T-helper 17 cell (primary cell): ENCODE results near the gene CLBA1. TPM values are rescaled to one million over a fixed set of nuclear protein-coding genes. Genes with fewer than 3 reads are reported as not detected.

Source experiments
- ATAC-seq: fragments of 150-1000 bp; cut with Tn5 transposase; 2 replicates; pipeline ENCODE4 v1.10.0; 2021; ENCODE audit warnings: mild to moderate bottlenecking, moderate library complexity
- DNase-seq, 3 donors: peaks; one replicate each; pipeline versions ENCODE4 v3.0.0 to v3.0.0-alpha.2; 2020 to 2021
- H3K9me3 ChIP-seq: one replicate; pipeline ENCODE4 v1.7.0; 2013; ENCODE audit warnings: low read length, mild to moderate bottlenecking; ENCODE audit not compliant: control insufficient read depth, poor library complexity, severe bottlenecking
- H3K27ac Mint-ChIP-seq: one replicate; pipeline ENCODE4 v1.8.0; 2022; ENCODE audit warnings: mild to moderate bottlenecking, moderate library complexity, mixed read lengths
- H3K27me3 Mint-ChIP-seq: one replicate; pipeline ENCODE4 v1.8.0; 2022; ENCODE audit warnings: mixed read lengths
- H3K36me3 Mint-ChIP-seq: one replicate; pipeline ENCODE4 v1.8.0; 2022; ENCODE audit warnings: low read depth, mixed read lengths
- H3K4me1 Mint-ChIP-seq: one replicate; pipeline ENCODE4 v1.8.0; 2022; ENCODE audit warnings: mild to moderate bottlenecking, mixed read lengths
- H3K4me3 Mint-ChIP-seq: one replicate; pipeline ENCODE4 v1.8.0; 2022; ENCODE audit warnings: mild to moderate bottlenecking, moderate library complexity, mixed read lengths
- total RNA-seq, 4 donors: library from RNA in 2 of 4; stranded (reverse) in 2 of 4; gene quantifications; one replicate each; pipeline ENCODE4 v1.2.3 and lab custom pipeline; 2022 to 2026

The CLBA1 gene
- total RNA-seq, 2 donors from 2014 or later: 1.6 to 4.4 TPM

- DNase-seq (no peak), ATAC-seq (no peak)
- no peak overlapping the region for H3K4me3 Mint-ChIP-seq
- peaks cover 3% of the 10 kb centered on the region for H3K4me1 Mint-ChIP-seq
- H3K27me3 Mint-ChIP-seq: peaks cover 51% of the 10 kb centered on the region
- H3K27ac Mint-ChIP-seq: peak overlapping the region; percentile 68
- peaks cover 9% of the 10 kb centered on the region for H3K36me3 Mint-ChIP-seq
- H3K9me3 ChIP-seq: no peaks in the 10 kb centered on the region
Observed at GRCh38 chr14:104953097-104953496, 32.5 kb upstream of the CLBA1 start.

GRCh38 chr14:104953896-104954656 is 31.5 kb upstream of the CLBA1 start:
- Mint-ChIP-seq H3K4me3 (no peak overlapping the region), H3K4me1 (peaks cover 3% of the 10 kb centered on the region), H3K27ac (peak overlapping the region; percentile 68), H3K27me3 (peaks cover 51% of the 10 kb centered on the region), H3K36me3 (peaks cover 9% of the 10 kb centered on the region)
- DNase-seq: no peak
- no peaks in the 10 kb centered on the region for H3K9me3 ChIP-seq
- no peak for ATAC-seq

GRCh38 chr14:104954746-104955395 is 30.7 kb upstream of the CLBA1 start:
- H3K9me3 ChIP-seq: no peaks in the 10 kb centered on the region
- Mint-ChIP-seq H3K4me3 (no peak overlapping the region), H3K27ac (no peak overlapping the region), H3K27me3 (peaks cover 51% of the 10 kb centered on the region), H3K4me1 (peaks cover 3% of the 10 kb centered on the region), H3K36me3 (peaks cover 9% of the 10 kb centered on the region)
- ATAC-seq (no peak), DNase-seq (peak in 1 of 3 donors; percentile 7)

- H3K36me3 Mint-ChIP-seq: peaks cover 9% of the 10 kb centered on the region
- H3K4me3 Mint-ChIP-seq: no peak overlapping the region
- no peak for DNase-seq
- peaks cover 51% of the 10 kb centered on the region for H3K27me3 Mint-ChIP-seq
- peaks cover 3% of the 10 kb centered on the region for H3K4me1 Mint-ChIP-seq
- ATAC-seq: no peak
- H3K9me3 ChIP-seq: no peaks in the 10 kb centered on the region
- H3K27ac Mint-ChIP-seq: no peak overlapping the region
Observed at GRCh38 chr14:104955396-104955770, 30.2 kb upstream of the CLBA1 start.

- no peaks in the 10 kb centered on the region for H3K9me3 ChIP-seq
- ATAC-seq: no peak
- Mint-ChIP-seq H3K4me3 (no peak overlapping the region), H3K27me3 (peaks cover 46% of the 10 kb centered on the region), H3K4me1 (peaks cover 3% of the 10 kb centered on the region), H3K36me3 (peaks cover 9% of the 10 kb centered on the region), H3K27ac (no peak overlapping the region)
- no peak for DNase-seq
Observed at GRCh38 chr14:104956290-104956890, 29.2 kb upstream of the CLBA1 start.

- ATAC-seq (no peak), DNase-seq (no peak)
- no peak overlapping the region for H3K4me3 Mint-ChIP-seq
- H3K27ac Mint-ChIP-seq: no peak overlapping the region
- H3K36me3 Mint-ChIP-seq: peaks cover 9% of the 10 kb centered on the region
- peaks cover 3% of the 10 kb centered on the region for H3K4me1 Mint-ChIP-seq
- peaks cover 46% of the 10 kb centered on the region for H3K27me3 Mint-ChIP-seq
- no peaks in the 10 kb centered on the region for H3K9me3 ChIP-seq
Observed at GRCh38 chr14:104957146-104958113, 28.2 kb upstream of the CLBA1 start.

GRCh38 chr14:104964546-104964945 is 21.0 kb upstream of the CLBA1 start:
- DNase-seq (no peak), ATAC-seq (no peak)
- peaks cover 17% of the 10 kb centered on the region for H3K27me3 Mint-ChIP-seq
- H3K9me3 ChIP-seq: no peaks in the 10 kb centered on the region
- H3K4me1 Mint-ChIP-seq: no peaks in the 10 kb centered on the region
- peaks cover 2% of the 10 kb centered on the region for H3K36me3 Mint-ChIP-seq
- no peak overlapping the region for H3K4me3 Mint-ChIP-seq
- H3K27ac Mint-ChIP-seq: no peak overlapping the region

GRCh38 chr14:104965561-104966231 is 19.9 kb upstream of the CLBA1 start:
- Mint-ChIP-seq H3K36me3 (peaks cover 2% of the 10 kb centered on the region), H3K27ac (no peak overlapping the region), H3K4me1 (no peaks in the 10 kb centered on the region), H3K27me3 (peaks cover 18% of the 10 kb centered on the region), H3K4me3 (no peak overlapping the region)
- DNase-seq: no peak
- ATAC-seq: no peak
- no peaks in the 10 kb centered on the region for H3K9me3 ChIP-seq

GRCh38 chr14:104966261-104966865 is 19.2 kb upstream of the CLBA1 start:
- ATAC-seq (no peak), DNase-seq (no peak)
- Mint-ChIP-seq H3K27ac (no peak overlapping the region), H3K4me3 (no peak overlapping the region), H3K4me1 (no peaks in the 10 kb centered on the region), H3K27me3 (peaks cover 18% of the 10 kb centered on the region), H3K36me3 (peaks cover 2% of the 10 kb centered on the region)
- no peaks in the 10 kb centered on the region for H3K9me3 ChIP-seq

- no peak overlapping the region for H3K27ac Mint-ChIP-seq
- no peaks in the 10 kb centered on the region for H3K4me1 Mint-ChIP-seq
- ATAC-seq (no peak), DNase-seq (no peak)
- H3K4me3 Mint-ChIP-seq: no peak overlapping the region
- peaks cover 2% of the 10 kb centered on the region for H3K36me3 Mint-ChIP-seq
- H3K9me3 ChIP-seq: no peaks in the 10 kb centered on the region
- peaks cover 18% of the 10 kb centered on the region for H3K27me3 Mint-ChIP-seq
Observed at GRCh38 chr14:104966981-104967385, 18.6 kb upstream of the CLBA1 start.

GRCh38 chr14:104967386-104968152 is 18.0 kb upstream of the CLBA1 start:
- H3K4me3 Mint-ChIP-seq: no peak overlapping the region
- DNase-seq: no peak
- H3K27me3 Mint-ChIP-seq: peaks cover 18% of the 10 kb centered on the region
- H3K9me3 ChIP-seq: no peaks in the 10 kb centered on the region
- peaks cover 2% of the 10 kb centered on the region for H3K36me3 Mint-ChIP-seq
- ATAC-seq: no peak
- no peaks in the 10 kb centered on the region for H3K4me1 Mint-ChIP-seq
- no peak overlapping the region for H3K27ac Mint-ChIP-seq

GRCh38 chr14:104968153-104968527 is 17.4 kb upstream of the CLBA1 start:
- ATAC-seq (no peak), DNase-seq (no peak)
- Mint-ChIP-seq H3K36me3 (peaks cover 2% of the 10 kb centered on the region), H3K4me1 (no peaks in the 10 kb centered on the region), H3K4me3 (no peak overlapping the region), H3K27me3 (peaks cover 18% of the 10 kb centered on the region), H3K27ac (no peak overlapping the region)
- H3K9me3 ChIP-seq: no peaks in the 10 kb centered on the region
